IMR-90 (cell line): ENCODE data around the gene COMMD1. TPM values are rescaled to one million over a fixed set of nuclear protein-coding genes. Genes with fewer than 3 reads are reported as not detected.

Experiments
- ATAC-seq: fragments of 200-7000 bp; cut with Tn5 transposase; 2 replicates; pipeline ENCODE4 v1.9.1; 2020; ENCODE audit warnings: low read depth, mild to moderate bottlenecking, moderate library complexity
- BruUV-seq: library from RNA; stranded (reverse); fragments of 400-500 nt; replicated peaks from 2 replicates; lab custom pipeline; 2021; lab: Mats Ljungman, UMichigan
- CTCF ChIA-PET: fragments of 300-600 bp; formaldehyde crosslinking; extraction: SDS; loops from one replicate; lab custom pipeline; 2021; ENCODE audit warnings: antibody characterized with exemption; lab: Yijun Ruan, JAX
- POLR2A ChIA-PET: fragments of 300-600 bp; sonication (Branson Sonifier 250); formaldehyde crosslinking; loops from one replicate; lab custom pipeline; 2022; ENCODE audit warnings: antibody characterized with exemption; ENCODE audit not compliant: unreplicated experiment; lab: Charles Lee
- DNase-seq: peaks from one replicate; pipeline ENCODE4 v3.0.0; 2013
- H2AFZ ChIP-seq: replicated peaks from 2 replicates; pipeline ENCODE3; 2013; ENCODE audit warnings: low read length, mild to moderate bottlenecking; ENCODE audit not compliant: poor library complexity
- H2AK5ac ChIP-seq: 2 replicates; pipeline ENCODE4 v1.6.1; 2013; ENCODE audit warnings: low read depth, low read length, inconsistent platforms
- H2AK9ac ChIP-seq: replicated peaks from 2 replicates; pipeline ENCODE3; 2013; ENCODE audit warnings: mild to moderate bottlenecking, low read depth, low read length, moderate library complexity; ENCODE audit not compliant: poor library complexity
- H2BK120ac ChIP-seq: 2 replicates; pipeline ENCODE4 v1.6.1; 2013; ENCODE audit warnings: low read depth, low read length, inconsistent platforms
- H2BK15ac ChIP-seq: 3 replicates; pipeline ENCODE4 v1.6.1; 2013; ENCODE audit warnings: low read depth, low read length, inconsistent platforms
- H2BK20ac ChIP-seq: 2 replicates; pipeline ENCODE4 v1.6.1; 2013; ENCODE audit warnings: low read depth, mild to moderate bottlenecking, inconsistent platforms, low read length, moderate library complexity
- H2BK5ac ChIP-seq: 2 replicates; pipeline ENCODE4 v1.6.1; 2013; ENCODE audit warnings: mild to moderate bottlenecking, low read depth, low read length, inconsistent platforms; ENCODE audit not compliant: poor library complexity, severe bottlenecking
- H3K14ac ChIP-seq: replicated peaks from 2 replicates; pipeline ENCODE4 v1.6.1; 2013; ENCODE audit warnings: low read depth, low read length, inconsistent platforms
- H3K18ac ChIP-seq: 2 replicates; pipeline ENCODE4 v1.6.1; 2013; ENCODE audit warnings: low read depth, low read length, control low read depth
- H3K23ac ChIP-seq: 2 replicates; pipeline ENCODE4 v1.6.1; 2013; ENCODE audit warnings: low read depth, low read length, inconsistent platforms
- H3K27ac ChIP-seq: 2 replicates; pipeline ENCODE4 v1.5.1; 2013; ENCODE audit warnings: mild to moderate bottlenecking, control low read depth, low read length; ENCODE audit not compliant: insufficient read depth
- H3K27me3 ChIP-seq: 2 replicates; pipeline ENCODE4 v1.6.1; 2013; ENCODE audit warnings: low read length; ENCODE audit not compliant: control insufficient read depth, insufficient read depth
- H3K36me3 ChIP-seq: 2 replicates; pipeline ENCODE4 v1.6.1; 2013; ENCODE audit warnings: low read length, mixed read lengths; ENCODE audit not compliant: control insufficient read depth, insufficient read depth
- H3K4ac ChIP-seq: 2 replicates; pipeline ENCODE4 v1.6.1; 2013; ENCODE audit warnings: low read depth, low read length, inconsistent platforms
- H3K4me1 ChIP-seq: 2 replicates; pipeline ENCODE4 v1.6.1; 2013; ENCODE audit warnings: low read length, mixed read lengths; ENCODE audit not compliant: control insufficient read depth, insufficient read depth
- H3K4me2 ChIP-seq: 2 replicates; pipeline ENCODE4 v1.6.1; 2013; ENCODE audit warnings: low read depth, mild to moderate bottlenecking, control low read depth, low read length, moderate library complexity
- H3K4me3 ChIP-seq: 2 replicates; pipeline ENCODE4 v1.5.1; 2013; ENCODE audit warnings: low read depth, mild to moderate bottlenecking, control low read depth, low read length, moderate library complexity; ENCODE audit not compliant: insufficient read depth
- H3K56ac ChIP-seq: 2 replicates; pipeline ENCODE4 v1.6.1; 2013; ENCODE audit warnings: low read length, inconsistent platforms; ENCODE audit not compliant: insufficient read depth; ENCODE audit errors: extremely low read depth
- H3K79me1 ChIP-seq, 2 experiments: 2 replicates each; pipeline ENCODE4 v1.6.1; 2013; ENCODE audit warnings: low read length in 2 of 2, inconsistent platforms in 1 of 2, low read depth in 1 of 2
- H3K9ac ChIP-seq: 2 replicates; pipeline ENCODE4 v1.6.1; 2013; ENCODE audit warnings: low read depth, low read length, control low read depth
- H3K9me1 ChIP-seq: 2 replicates; pipeline ENCODE4 v1.6.1; 2013; ENCODE audit warnings: low read length, inconsistent platforms; ENCODE audit not compliant: insufficient read depth
- H3K9me3 ChIP-seq: 2 replicates; pipeline ENCODE4 v1.6.1; 2013; ENCODE audit warnings: low read length; ENCODE audit not compliant: control insufficient read depth, insufficient read depth
- H4K20me1 ChIP-seq: 2 replicates; pipeline ENCODE4 v1.6.1; 2013; ENCODE audit warnings: low read length, inconsistent platforms; ENCODE audit not compliant: insufficient read depth
- H4K5ac ChIP-seq: 2 replicates; pipeline ENCODE4 v1.6.1; 2013; ENCODE audit warnings: mild to moderate bottlenecking, low read depth, low read length, control low read depth
- H4K8ac ChIP-seq, 2 experiments: 2 replicates each; pipeline ENCODE4 v1.6.1; 2013; ENCODE audit warnings: low read depth in 2 of 2, low read length in 2 of 2, control low read depth in 1 of 2, inconsistent platforms in 1 of 2
- H4K91ac ChIP-seq: 2 replicates; pipeline ENCODE4 v1.6.1; 2013; ENCODE audit warnings: low read depth, low read length, inconsistent platforms; ENCODE audit not compliant: insufficient read depth
- BHLHE40 ChIP-seq: fragments of 150-350 bp; IDR thresholded peaks from 2 replicates; pipeline ENCODE4 v1.6.1; 2016; ENCODE audit warnings: mild to moderate bottlenecking, low read depth, low read length
- CEBPB ChIP-seq: IDR thresholded peaks from 2 replicates; pipeline ENCODE4 v1.6.1; 2012; ENCODE audit warnings: low read depth, low read length, improper control_type of control experiment
- CHD1 ChIP-seq: IDR thresholded peaks from 2 replicates; pipeline ENCODE4 v1.6.1; 2012; ENCODE audit warnings: low read depth, low read length, improper control_type of control experiment
- ELK1 ChIP-seq: fragments of 150-350 bp; IDR thresholded peaks from 2 replicates; pipeline ENCODE4 v1.6.1; 2016; ENCODE audit warnings: low read depth, mild to moderate bottlenecking, low read length, moderate library complexity, borderline replicate concordance
- FOS ChIP-seq: fragments of 150-350 bp; IDR thresholded peaks from 2 replicates; pipeline ENCODE4 v1.6.1; 2016; ENCODE audit warnings: low read depth, low read length
- MAFK ChIP-seq: IDR thresholded peaks from 2 replicates; pipeline ENCODE4 v1.6.1; 2012; ENCODE audit warnings: low read depth, low read length, improper control_type of control experiment
- MAZ ChIP-seq: IDR thresholded peaks from 2 replicates; pipeline ENCODE4 v1.6.1; 2012; ENCODE audit warnings: low read depth, mild to moderate bottlenecking, low read length, improper control_type of control experiment, moderate library complexity, borderline replicate concordance
- MXI1 ChIP-seq: IDR thresholded peaks from 2 replicates; pipeline ENCODE4 v1.6.1; 2012; ENCODE audit warnings: low read depth, mild to moderate bottlenecking, low read length, moderate library complexity, borderline replicate concordance
- NFE2L2 ChIP-seq: fragments of 150-350 bp; IDR thresholded peaks from 2 replicates; pipeline ENCODE4 v1.6.1; 2016; ENCODE audit warnings: low read depth, mild to moderate bottlenecking, low read length
- POLR2A ChIP-seq: IDR thresholded peaks from 2 replicates; pipeline ENCODE4 v1.6.1; 2012; ENCODE audit warnings: mild to moderate bottlenecking, low read depth, low read length
- RAD21 ChIP-seq: IDR thresholded peaks from 2 replicates; pipeline ENCODE4 v1.6.1; 2012; ENCODE audit warnings: low read length, improper control_type of control experiment
- RCOR1 ChIP-seq: IDR thresholded peaks from 2 replicates; pipeline ENCODE4 v1.6.1; 2012; ENCODE audit warnings: mild to moderate bottlenecking, low read length, improper control_type of control experiment; ENCODE audit not compliant: insufficient replicate concordance
- RFX5 ChIP-seq: IDR thresholded peaks from 2 replicates; pipeline ENCODE4 v1.8.0; 2012; ENCODE audit warnings: low read depth, mild to moderate bottlenecking, low read length, moderate library complexity
- SMC3 ChIP-seq: fragments of 150-350 bp; IDR thresholded peaks from 2 replicates; pipeline ENCODE4 v1.6.1; 2016; ENCODE audit warnings: low read depth, mild to moderate bottlenecking, antibody characterized with exemption, low read length, moderate library complexity
- USF2 ChIP-seq: fragments of 150-350 bp; IDR thresholded peaks from 2 replicates; pipeline ENCODE4 v1.6.1; 2017; ENCODE audit warnings: mild to moderate bottlenecking, antibody characterized with exemption, low read length, low read depth
- WGBS, 2 experiments: methylation state at CpG; one replicate each; pipeline versions ENCODE4 v1.1.5 to v1.1.7; 2013; ENCODE audit warnings: missing lambda C conversion rate in 2 of 2; ENCODE audit not compliant: insufficient read length in 1 of 2; ENCODE audit errors: extremely low coverage in 2 of 2; 5-methylcytosine and 5-hydroxymethylcytosine counted together
- dilution Hi-C: fragments of 300-500 bp; cut with HindIII; formaldehyde crosslinking; loops from one replicate; pipeline ENCODE4 v1.14.3; 2018; ENCODE audit warnings: low sequenced_read_pairs; ENCODE audit not compliant: unreplicated experiment
- in situ Hi-C: fragments of 300-500 bp; cut with MboI; formaldehyde crosslinking; loops from 3 replicates; pipeline ENCODE4 v1.14.3; 2019; ENCODE audit warnings: low sequenced_read_pairs, inconsistent platforms, mixed read lengths
- intact Hi-C: fragments of 100-400 bp; cut with micrococcal nuclease; formaldehyde crosslinking; loops from 2 replicates; pipeline ENCODE4 v1.10.0; 2022
- polyA plus RNA-seq, 3 experiments: library from polyadenylated mRNA; depleted of rRNA; stranded (reverse); fragments of >200 nt; gene quantifications; 2 replicates each; pipeline ENCODE4 v1.2.3, GENCODE V29; 2012; ENCODE audit warnings: low replicate concordance in 1 of 3
- total RNA-seq: library from RNA; depleted of rRNA; stranded (reverse); fragments of >200 nt; gene quantifications from 2 replicates; pipeline ENCODE4 v1.2.3, GENCODE V29; 2012

The COMMD1 gene
- total and polyA plus RNA-seq, 2 of the 4 experiments (the other 2 are of a cell fraction): 42.8 to 60.4 TPM

- WGBS, 2 experiments: 100% methylated on average over 1 of the region's 5 CpGs; no CpG with 5 or more reads in 1 of the 2 experiments
- no peak overlapping the region for H2AK5ac ChIP-seq
- H2AFZ ChIP-seq: no peak overlapping the region
- dilution Hi-C loops: no loop called here
- peaks cover 0 to 10% of the 10 kb centered on the region in 2 experiments; a peak in 2 of 4 replicates for H3K79me1 ChIP-seq
- no peak overlapping the region for H3K27ac ChIP-seq
- no peaks in the 10 kb centered on the region for H3K9me1 ChIP-seq
- ChIA-PET CTCF (interaction anchor here (1.2 kb wide), 1 partner anchor 13 kb away, joined by 3 read pairs; no protein-coding TSS in a partner anchor), POLR2A (no interaction called here)
- H3K4me2 ChIP-seq: no peak overlapping the region
- H2BK5ac ChIP-seq: no peak overlapping the region
- no peak overlapping the region for H3K18ac ChIP-seq
- no peaks in the 10 kb centered on the region for H3K9me3 ChIP-seq
- H2BK15ac ChIP-seq: no peak overlapping the region
- no peak overlapping the region for H3K9ac ChIP-seq
- no peak overlapping the region for H2BK120ac ChIP-seq
- H3K23ac ChIP-seq: no peak overlapping the region
- no peak overlapping the region for H3K56ac ChIP-seq
- no peaks in the 10 kb centered on the region for H4K20me1 ChIP-seq
- H3K36me3 ChIP-seq: no peaks in the 10 kb centered on the region
- H3K4me1 ChIP-seq: no peaks in the 10 kb centered on the region
- H3K27me3 ChIP-seq: no peaks in the 10 kb centered on the region
- no peak overlapping the region for H4K5ac ChIP-seq
- no peak overlapping the region for H3K14ac ChIP-seq
- intact Hi-C loops: no loop called here
- H4K91ac ChIP-seq: no peak overlapping the region
- H4K8ac ChIP-seq: no peak overlapping the region
- DNase-seq (no peak), ATAC-seq (no peak)
- H3K4ac ChIP-seq: no peak overlapping the region
- BruUV-seq: no TSS peak
- no peak overlapping the region for H2BK20ac ChIP-seq
- in situ Hi-C loops: loop anchor here (5.0 kb wide), 1 partner anchor 412 kb away; no protein-coding TSS in a partner anchor
- no peak overlapping the region for H3K4me3 ChIP-seq
- H2AK9ac ChIP-seq: no peak overlapping the region
- no peak for TF ChIP-seq POLR2A
- no peak for TF ChIP-seq CEBPB
- TF ChIP-seq BHLHE40: no peak
- no peak for TF ChIP-seq MXI1
- no peak for TF ChIP-seq FOS
- no peak for TF ChIP-seq RFX5
- no peak for TF ChIP-seq MAZ
- no peak for TF ChIP-seq USF2
- no peak for TF ChIP-seq RCOR1
- TF ChIP-seq SMC3: no peak
- TF ChIP-seq MAFK: no peak
- no peak for TF ChIP-seq ELK1
- no peak for TF ChIP-seq NFE2L2
- no peak for TF ChIP-seq RAD21
- no peak for TF ChIP-seq CHD1
Observed at GRCh38 chr2:62000538-62000937, 95.1 kb downstream of the COMMD1 start.
